Activated CD8-positive, alpha-beta memory T cell treated with anti-CD3 and anti-CD28 coated beads, Interleukin-2, amount 50 U/mL, for 1 hour (primary cell): ENCODE measurements around the gene PAPSS2.

Source experiments
- DNase-seq: peaks from one replicate; pipeline ENCODE4 v3.0.0-alpha.2; 2020; ENCODE audit errors: extremely low read depth

PAPSS2 gene

DNA sequence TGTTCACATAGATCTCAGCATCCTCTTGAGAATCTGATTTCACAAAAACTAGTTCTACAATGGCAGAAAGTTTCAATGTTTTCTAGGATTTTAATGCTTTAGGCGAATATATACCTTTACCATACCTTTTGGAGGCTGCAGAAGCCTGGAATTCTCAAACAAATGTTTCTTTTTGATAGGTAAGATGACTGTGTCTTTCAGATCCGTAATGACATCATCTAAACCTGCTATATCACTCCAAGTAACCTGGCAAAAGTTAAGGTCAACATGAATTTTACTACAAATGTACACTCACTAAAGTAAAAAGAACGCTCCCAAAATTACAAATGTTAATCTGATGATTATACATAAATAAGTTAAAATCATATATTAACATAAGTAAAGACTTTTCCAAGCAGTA lies 130.5 kb downstream of the PAPSS2 start:
- DNase-seq: no peak

DNA sequence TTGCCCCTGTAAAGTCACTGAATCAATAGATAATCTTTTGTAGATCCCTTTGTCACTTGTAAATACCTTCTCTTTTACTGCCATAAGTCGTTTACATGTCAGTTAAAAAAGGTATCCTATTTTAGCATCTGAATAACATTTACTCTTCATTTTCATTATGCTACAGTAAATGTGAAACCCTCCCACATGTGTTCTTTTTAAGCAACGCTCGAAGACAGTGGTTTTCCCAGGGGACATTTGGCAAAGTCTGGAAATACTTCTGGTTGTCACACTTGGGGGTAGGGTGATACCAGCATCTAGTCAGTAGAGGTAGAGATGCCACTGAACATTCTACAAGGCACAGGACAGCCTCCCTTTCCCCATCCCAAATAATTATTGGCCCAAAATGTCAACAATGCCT lies 134.6 kb downstream of the PAPSS2 start:
- no peak for DNase-seq
